Inferior parietal cortex (tissue), 1 donor: ENCODE data around the gene CDH8.
"Not testable (repeated sequence)": the region's sequence is repeated elsewhere in the genome, so short reads cannot be mapped to it uniquely, and the experiment has no call there.

Source experiments
- DNase-seq: peaks from one replicate; pipeline ENCODE4 v3.0.0-alpha.2; 2016; ENCODE audit errors: extremely low spot score

The CDH8 gene

DNA sequence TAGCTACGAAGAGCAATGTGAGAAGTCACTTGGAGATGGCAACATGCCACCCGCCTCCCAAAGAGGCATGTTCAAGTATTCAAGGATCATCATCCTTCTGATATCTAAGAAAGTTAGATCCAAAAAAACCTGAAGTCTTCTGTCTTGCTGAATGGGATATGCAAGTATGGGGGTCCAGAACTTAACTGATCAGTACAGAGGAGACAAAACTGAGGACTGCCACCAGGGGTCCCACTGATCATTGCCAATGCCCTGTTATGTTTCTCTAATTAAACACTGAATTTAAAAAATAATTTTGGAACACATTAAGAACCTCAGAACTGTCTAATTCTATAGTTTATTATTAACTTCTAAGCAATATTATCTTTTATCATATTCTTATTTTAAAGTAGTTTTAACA, 99.7 kb downstream of the CDH8 start:
- DNase-seq, result peak; percentile 24

- DNase-seq, result peak; percentile 25
These were observed 101.6 kb downstream of the CDH8 start for GRCh38 chr16:61934601-61935000.

- DNase-seq, result no peak
These were observed 106.5 kb downstream of the CDH8 start for GRCh38 chr16:61929776-61930175.

DNA sequence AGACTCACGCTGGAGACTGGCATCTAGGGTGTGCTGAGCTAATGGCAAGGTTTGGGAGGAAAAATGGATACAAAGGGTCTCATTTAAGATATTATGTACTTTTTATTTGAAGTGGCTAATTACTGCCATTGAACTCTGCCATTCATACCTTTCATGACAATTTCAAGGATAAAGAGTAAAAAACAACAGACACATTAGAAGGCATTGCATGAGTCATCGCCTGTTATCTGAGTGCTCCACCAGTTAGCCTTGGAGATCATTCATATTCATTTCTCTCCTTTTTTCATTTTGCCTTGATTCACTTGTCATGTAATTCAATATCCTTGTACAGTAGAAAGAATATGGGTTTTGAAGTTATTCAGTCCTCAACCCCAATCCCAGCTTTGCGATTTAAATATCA, 109.5 kb downstream of the CDH8 start:
- DNase-seq, result no peak

- no peak for DNase-seq
These were observed 112.6 kb downstream of the CDH8 start for GRCh38 chr16:61923629-61924028.

- DNase-seq, result no peak
These were observed 114.9 kb downstream of the CDH8 start for GRCh38 chr16:61921373-61921772.

DNA sequence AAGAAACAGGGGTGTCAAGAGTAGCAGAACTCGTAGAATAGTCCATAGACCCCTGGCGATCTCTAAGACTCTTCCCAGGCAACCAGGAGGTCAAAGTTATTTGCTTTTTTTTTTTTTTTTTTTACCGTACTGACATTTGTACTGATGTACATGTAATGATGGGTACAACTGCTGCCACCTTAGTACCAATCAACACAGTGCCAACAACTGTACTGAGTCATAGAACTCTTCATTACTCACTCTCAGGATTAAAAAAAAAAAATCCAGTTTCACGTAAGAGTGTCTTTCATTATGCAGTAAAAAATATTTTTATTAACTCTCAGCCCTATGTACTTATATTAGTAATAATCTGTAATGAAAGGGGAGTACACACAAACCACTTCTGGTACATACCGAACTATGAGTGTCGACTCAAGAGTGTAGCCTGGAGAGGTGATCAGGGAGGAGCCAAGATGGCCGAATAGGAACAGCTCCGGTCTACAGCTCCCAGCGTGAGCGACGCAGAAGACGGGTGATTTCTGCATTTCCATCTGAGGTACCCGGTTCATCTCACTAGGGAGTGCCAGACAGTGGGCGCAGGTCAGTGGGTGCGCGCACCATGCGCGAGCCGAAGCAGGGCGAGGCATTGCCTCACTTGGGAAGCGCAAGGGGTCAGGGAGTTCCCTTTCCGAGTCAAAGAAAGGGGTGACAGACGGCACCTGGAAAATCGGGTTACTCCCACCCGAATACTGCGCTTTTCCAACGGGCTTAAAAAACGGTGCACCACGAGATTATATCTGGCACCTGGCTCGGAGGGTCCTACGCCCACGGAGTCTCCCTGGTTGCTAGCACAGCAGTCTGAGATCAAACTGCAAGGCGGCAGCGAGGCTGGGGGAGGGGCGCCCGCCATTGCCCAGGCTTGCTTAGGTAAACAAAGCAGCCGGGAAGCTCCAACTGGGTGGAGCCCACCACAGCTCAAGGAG, 118.1 kb downstream of the CDH8 start:
- DNase-seq, result not testable (repeated sequence)

DNA sequence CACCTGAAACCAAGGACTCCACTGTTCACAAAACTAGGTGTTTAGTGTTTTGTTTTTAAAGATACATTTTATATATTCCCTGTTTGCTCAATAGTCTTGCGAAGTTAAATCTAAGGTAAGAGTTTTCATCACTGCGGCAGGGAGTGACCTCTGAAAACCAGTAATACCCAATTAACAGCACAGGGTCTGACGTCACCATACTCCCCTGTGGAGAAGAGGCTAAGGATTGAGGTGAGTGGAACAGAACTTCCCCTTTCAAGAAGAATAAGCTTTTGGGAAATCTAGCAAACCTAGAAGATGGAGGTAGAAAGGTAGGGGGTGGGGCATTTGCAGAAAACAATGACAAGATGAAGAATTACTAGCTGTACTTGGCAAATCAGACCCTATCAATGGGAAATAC, 120.7 kb downstream of the CDH8 start:
- no peak for DNase-seq

DNA sequence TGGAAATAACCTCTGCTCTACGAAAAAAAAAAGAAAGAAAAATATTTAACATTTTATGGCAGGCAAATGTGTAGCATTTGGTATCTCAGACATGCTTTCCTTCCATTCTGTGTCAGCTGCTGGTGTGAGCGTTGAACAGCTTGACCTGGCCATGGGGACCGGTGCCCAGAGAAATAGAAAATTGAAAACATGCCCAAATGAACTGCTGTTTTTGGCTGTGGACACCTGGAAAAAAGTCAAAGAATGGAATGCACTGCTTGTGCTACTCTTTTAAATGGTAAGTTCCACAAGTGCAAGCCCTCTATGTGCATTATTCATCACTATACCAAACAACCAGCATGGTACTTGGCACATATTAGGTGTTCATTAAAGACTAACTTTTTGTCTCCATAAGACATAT, 127.2 kb downstream of the CDH8 start:
- DNase-seq, result no peak

GRCh38 chr16:61908426-61908825, 127.8 kb downstream of the CDH8 start:
- no peak for DNase-seq

- DNase-seq, result no peak
These were observed 134.5 kb downstream of the CDH8 start for GRCh38 chr16:61901689-61902088.

- DNase-seq, result no peak
These were observed 135.8 kb downstream of the CDH8 start for GRCh38 chr16:61900482-61900881.

DNA sequence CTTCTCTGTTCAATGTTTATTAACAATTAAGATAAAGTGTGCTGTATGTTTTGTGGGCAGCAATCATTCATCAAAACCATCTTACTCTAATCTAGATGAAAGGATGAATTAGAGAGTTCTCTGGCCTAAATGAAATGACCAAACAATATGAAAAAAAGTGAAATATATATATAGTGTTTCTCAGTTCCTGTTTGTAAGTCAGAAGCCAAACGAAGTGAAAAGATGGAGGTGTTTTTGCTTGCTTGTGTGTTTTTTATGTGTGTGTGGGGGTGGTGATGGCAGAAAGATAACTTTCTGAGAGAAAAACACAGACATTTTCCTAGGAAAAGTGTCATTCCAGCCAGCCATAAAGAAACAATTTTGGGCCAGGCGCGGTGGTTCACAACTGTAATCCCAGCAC, 138.6 kb downstream of the CDH8 start:
- DNase-seq, result no peak

- DNase-seq, result no peak
These were observed 143.7 kb downstream of the CDH8 start for GRCh38 chr16:61892531-61892930.

DNA sequence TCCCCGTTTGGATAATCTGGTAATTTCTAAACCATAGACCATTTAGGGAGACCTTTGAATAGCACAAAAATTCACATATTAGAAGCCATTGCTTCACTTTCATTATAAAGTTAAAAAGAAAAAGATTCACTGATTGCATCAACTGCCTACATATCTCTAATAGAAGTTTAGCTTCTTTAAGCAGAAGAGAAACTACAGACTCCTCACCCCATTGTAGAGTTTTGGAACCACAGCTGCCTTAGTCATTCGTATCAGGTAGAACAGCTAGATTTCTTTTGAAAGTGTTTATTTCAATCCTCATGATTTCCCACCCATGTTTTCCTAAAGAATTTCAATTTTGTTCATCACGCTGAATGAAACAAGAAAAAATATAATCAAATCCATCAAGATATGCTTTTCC, 144.8 kb downstream of the CDH8 start:
- DNase-seq, result no peak

DNA sequence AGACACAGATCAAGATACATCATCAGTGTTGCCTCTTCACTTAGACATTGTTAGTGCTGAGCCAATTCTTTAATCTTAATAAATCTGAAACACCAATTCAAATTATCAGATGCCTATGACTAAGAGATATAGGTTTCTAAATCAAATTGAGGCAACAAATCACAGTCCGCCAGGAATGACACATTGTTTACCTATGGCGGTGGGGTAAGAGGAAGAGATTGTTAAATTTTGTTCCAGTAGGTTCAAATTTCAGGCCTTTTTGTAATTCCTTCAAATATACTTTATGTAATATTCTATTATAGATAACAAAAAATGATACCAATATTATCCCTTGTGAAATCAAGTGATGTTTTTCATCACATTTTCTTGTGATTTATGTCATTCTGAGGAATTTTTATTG, 145.9 kb downstream of the CDH8 start:
- DNase-seq, result no peak

DNA sequence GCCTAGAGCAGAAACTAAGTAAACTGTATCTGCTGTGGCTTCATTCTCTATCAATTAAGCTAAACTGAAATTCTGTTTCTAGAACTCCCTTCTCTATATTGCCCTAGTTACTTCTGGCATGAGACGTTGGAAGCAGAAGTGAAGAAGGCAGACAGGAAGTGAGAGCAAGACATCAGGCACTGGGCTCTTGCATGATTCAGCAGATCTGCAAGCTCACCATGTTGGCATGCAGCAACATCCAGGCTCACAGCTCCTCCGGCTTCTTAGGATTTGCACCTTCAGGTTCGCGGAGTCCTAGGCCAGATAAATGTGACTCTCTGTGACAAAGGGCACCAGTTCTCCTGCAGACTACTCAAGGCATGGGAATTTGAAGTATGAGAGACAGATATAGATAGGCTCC, 148.3 kb downstream of the CDH8 start:
- DNase-seq, result no peak

- DNase-seq, result no peak
These were observed 150.9 kb downstream of the CDH8 start for GRCh38 chr16:61885343-61885742.

DNA sequence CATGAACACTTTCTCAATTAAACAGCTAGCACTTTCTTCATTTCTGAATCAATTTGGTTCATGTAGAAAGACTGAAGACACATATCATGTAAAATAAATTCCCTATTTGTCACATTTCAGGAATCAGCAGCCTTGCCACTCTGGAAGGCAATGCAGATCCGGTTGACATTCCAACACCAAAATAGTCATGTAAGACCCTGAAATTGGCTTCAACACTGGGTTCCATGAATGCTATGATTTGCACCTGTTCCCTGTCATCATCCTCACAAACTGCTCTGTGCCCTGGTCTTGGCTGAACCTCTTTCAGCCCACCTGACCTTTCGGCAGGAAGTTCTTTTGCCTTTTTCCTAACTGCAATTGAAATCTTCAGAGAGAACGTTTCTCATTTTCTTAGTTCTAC, 156.9 kb downstream of the CDH8 start:
- no peak for DNase-seq

- no peak for DNase-seq
These were observed 158.8 kb downstream of the CDH8 start for GRCh38 chr16:61877436-61877835.

DNA sequence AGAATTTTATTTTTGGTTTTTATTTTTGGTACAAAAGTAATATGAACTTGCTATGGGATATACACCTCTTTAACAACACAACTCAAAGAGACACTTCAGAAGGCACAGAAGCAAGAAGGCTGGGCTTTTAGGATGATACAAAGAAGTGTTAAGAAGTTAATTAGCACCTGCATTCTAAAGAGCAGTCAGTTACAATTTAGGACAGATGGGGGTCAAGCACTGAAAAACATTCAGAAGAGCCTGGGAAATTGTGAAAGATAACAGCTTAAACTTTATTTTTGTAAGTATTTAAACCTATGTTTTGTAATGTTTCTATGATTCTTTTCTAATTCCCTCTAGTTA, 163.5 kb downstream of the CDH8 start:
- DNase-seq, result no peak

DNA sequence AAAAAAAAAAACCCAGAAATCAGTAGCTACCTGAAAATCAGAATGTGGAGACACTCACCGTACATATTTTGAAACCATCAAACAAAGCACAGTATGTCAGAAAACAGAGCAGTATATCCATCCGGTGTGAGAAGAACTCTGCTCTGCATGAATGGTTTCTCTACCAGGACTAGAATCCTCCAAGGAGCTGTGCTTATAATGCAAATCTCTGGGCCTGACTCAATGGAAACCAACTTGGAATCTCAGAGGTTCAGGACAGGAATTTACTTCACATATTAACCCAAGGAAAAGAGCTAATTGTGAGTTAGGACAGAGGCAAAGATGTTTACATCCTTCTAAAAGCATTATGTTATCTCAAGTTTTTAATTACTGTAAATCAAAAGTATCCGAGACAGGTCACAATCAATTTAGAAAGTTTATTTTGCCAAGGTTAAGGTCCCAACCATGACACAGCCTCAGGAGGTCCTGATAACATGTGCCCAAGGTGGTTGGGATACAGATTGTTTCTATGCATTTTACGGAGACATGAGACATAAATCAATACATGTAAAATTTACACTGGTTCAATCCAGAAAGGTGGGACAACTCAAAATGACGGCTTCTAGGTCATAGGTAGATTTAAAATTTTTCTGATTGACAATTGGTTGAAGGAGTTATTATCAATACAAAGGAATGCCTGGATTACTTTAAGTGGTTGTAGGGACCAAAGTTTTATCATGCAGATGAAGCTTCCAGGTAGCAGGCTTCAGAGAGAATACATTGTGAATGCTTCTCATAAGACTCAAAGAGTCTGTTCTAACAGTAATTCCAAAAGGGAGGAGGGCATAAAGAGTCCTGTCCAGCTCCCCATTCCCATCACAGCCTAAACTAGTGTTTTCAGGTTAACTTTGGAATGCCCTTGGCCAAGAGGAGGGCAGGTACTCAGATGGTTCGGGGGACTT, 164.1 kb downstream of the CDH8 start:
- DNase-seq, result no peak
